ENCODE results near the gene TCTN3. TPM values are rescaled to one million over a fixed set of nuclear protein-coding genes. Genes with fewer than 3 reads are reported as not detected.

The TCTN3 gene
- total RNA-seq, 2 experiments from 2014 or later = 17.6 to 20.5 TPM

DNA sequence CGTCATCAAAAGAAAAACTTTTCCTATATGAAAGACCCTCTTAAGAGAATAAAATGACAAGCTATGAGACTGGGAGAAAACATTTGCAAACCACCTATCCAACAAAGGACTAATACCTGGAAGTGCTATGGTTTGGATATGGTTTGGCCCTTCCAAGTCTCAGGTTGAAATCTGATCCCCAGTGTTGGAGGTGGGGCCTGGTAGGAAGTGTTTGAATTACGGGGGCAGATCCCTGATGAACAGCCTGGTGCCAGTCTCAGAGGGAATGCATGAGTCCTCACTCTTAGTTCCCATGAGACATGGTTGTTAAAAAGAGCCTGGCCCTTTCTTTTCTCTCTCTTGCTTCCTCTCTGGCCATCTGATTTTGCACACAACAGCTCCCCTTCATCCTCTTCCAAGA, 43.5 kb downstream of the TCTN3 start:
- POLR2A ChIA-PET = interaction anchor here (0.6 kb wide), 1 partner anchor 1063 kb away, joined by 3 read pairs; no protein-coding TSS in a partner anchor

DNA sequence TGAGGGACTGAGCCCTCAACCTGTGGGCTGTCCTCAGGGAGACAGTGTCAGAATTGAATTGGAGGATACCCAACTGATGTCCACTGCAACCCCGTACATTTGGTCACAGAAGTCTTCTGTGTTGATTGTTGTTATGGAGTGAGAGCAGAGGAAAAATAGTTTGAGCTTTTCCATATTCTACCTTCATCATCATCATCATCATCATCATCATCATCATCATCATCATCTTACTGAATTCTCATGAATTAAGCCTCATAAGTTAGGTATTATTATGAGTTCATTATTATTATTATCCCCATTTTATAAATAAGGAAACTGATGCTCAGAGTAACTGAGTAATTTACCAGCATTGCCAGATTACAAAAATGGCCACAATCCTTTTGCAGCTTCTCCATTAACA, 45.6 kb downstream of the TCTN3 start:
- H3K27me3 Mint-ChIP-seq = no peaks in the 10 kb centered on the region
- H3K9me3 Mint-ChIP-seq = peaks cover 10% of the 10 kb centered on the region
- CTCF ChIA-PET = no interaction called here
- ATAC-seq (no peak), DNase-seq (no peak)
- intact Hi-C loops (cut with micrococcal nuclease) = no loop called here
- POLR2A ChIA-PET = interaction anchor here (1.8 kb wide), 1 partner anchor 13 kb away, joined by 5 read pairs; no protein-coding TSS in a partner anchor
- H3K4me3 Mint-ChIP-seq = no peak overlapping the region
- no peak overlapping the region for H3K27ac Mint-ChIP-seq
- TF ChIP-seq CTCF (IDR thresholded peaks at IDR 0.05) = no peak
- H3K4me1 Mint-ChIP-seq (ENCODE audit: low read depth) = peaks cover 17% of the 10 kb centered on the region
- H3K36me3 Mint-ChIP-seq (ENCODE audit: low read depth) = peaks cover 62% of the 10 kb centered on the region

More for the DNA sequence above, 43.5 kb downstream of the TCTN3 start:
- Mint-ChIP-seq H3K4me3 (no peak overlapping the region), H3K36me3 (ENCODE audit: low read depth) (peaks cover 69% of the 10 kb centered on the region), H3K27ac (no peak overlapping the region), H3K4me1 (ENCODE audit: low read depth) (peaks cover 26% of the 10 kb centered on the region), H3K27me3 (no peaks in the 10 kb centered on the region), H3K9me3 (peaks cover 10% of the 10 kb centered on the region)
- DNase-seq = no peak
- intact Hi-C loops (cut with micrococcal nuclease) = no loop called here
- no peak for ATAC-seq
- no peak for TF ChIP-seq CTCF (IDR thresholded peaks at IDR 0.05)
- CTCF ChIA-PET = interaction anchor here (1.9 kb wide), 1 partner anchor 43 kb away, joined by 7 read pairs; the partner anchor contains the start of gene TCTN3

GRCh38 chr10:95646160-95646559, 47.6 kb downstream of the TCTN3 start:
- H3K4me3 Mint-ChIP-seq = no peak overlapping the region
- peaks cover 3% of the 10 kb centered on the region for H3K9me3 Mint-ChIP-seq
- H3K36me3 Mint-ChIP-seq (ENCODE audit: low read depth) = peaks cover 53% of the 10 kb centered on the region
- intact Hi-C loops (cut with micrococcal nuclease) = no loop called here
- POLR2A ChIA-PET = no interaction called here
- CTCF ChIA-PET = no interaction called here
- no peaks in the 10 kb centered on the region for H3K27me3 Mint-ChIP-seq
- H3K4me1 Mint-ChIP-seq (ENCODE audit: low read depth) = peaks cover 15% of the 10 kb centered on the region
- TF ChIP-seq CTCF (IDR thresholded peaks at IDR 0.05) = no peak
- DNase-seq (no peak), ATAC-seq (no peak)
- H3K27ac Mint-ChIP-seq = no peak overlapping the region

DNA sequence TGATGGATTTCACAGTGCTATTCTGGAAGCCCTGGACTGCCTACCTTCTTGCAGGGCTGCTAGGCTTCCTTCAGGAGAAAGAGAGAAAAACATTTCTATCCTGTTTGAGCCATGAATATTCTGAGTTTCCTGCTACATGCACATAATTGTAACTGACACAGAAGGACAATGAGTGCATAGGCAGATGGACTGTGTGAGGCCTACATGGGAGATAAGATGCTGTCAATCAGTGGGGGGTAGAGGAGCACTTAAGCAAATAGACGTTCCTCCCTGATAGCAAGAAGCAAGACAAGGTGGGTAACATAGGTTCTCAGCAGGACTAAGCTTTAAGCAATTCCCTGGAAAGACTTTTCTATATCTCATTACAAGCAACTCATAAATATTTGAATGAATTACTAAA, 48.8 kb downstream of the TCTN3 start:
- TF ChIP-seq CTCF (IDR thresholded peaks at IDR 0.05) = no peak
- CTCF ChIA-PET = interaction anchor here (1.3 kb wide), 1 partner anchor 49 kb away, joined by 4 read pairs; the partner anchor contains the start of gene TCTN3
- H3K36me3 Mint-ChIP-seq (ENCODE audit: low read depth) = peaks cover 53% of the 10 kb centered on the region
- DNase-seq (no peak), ATAC-seq (no peak)
- POLR2A ChIA-PET = no interaction called here
- H3K4me3 Mint-ChIP-seq = no peak overlapping the region
- no peaks in the 10 kb centered on the region for H3K9me3 Mint-ChIP-seq
- intact Hi-C loops (cut with micrococcal nuclease) = no loop called here
- peaks cover 13% of the 10 kb centered on the region for H3K4me1 Mint-ChIP-seq (ENCODE audit: low read depth)
- no peaks in the 10 kb centered on the region for H3K27me3 Mint-ChIP-seq
- no peak overlapping the region for H3K27ac Mint-ChIP-seq

- ATAC-seq (no peak), DNase-seq (no peak)
- peaks cover 50% of the 10 kb centered on the region for H3K36me3 Mint-ChIP-seq (ENCODE audit: low read depth)
- H3K9me3 Mint-ChIP-seq = no peaks in the 10 kb centered on the region
- no peak overlapping the region for H3K27ac Mint-ChIP-seq
- intact Hi-C loops (cut with micrococcal nuclease) = no loop called here
- no peaks in the 10 kb centered on the region for H3K27me3 Mint-ChIP-seq
- peaks cover 4% of the 10 kb centered on the region for H3K4me1 Mint-ChIP-seq (ENCODE audit: low read depth)
- ChIA-PET POLR2A (interaction anchor here (0.6 kb wide), 1 partner anchor 14 kb away, joined by 3 read pairs; no protein-coding TSS in a partner anchor), CTCF (no interaction called here)
- no peak overlapping the region for H3K4me3 Mint-ChIP-seq
- TF ChIP-seq CTCF (IDR thresholded peaks at IDR 0.05) = no peak
These were observed 52.8 kb downstream of the TCTN3 start for GRCh38 chr10:95640891-95641315.
